Right lobe of liver (tissue), 6 donors: ENCODE measurements around the gene ALK. TPM values are rescaled to one million over a fixed set of nuclear protein-coding genes. Genes with fewer than 3 reads are reported as not detected.

Experiments
- ATAC-seq, 4 donors: fragments of 200-7000 bp; cut with Tn5 transposase; one replicate each; pipeline ENCODE4 v1.9.1; 2020; ENCODE audit warnings: mild to moderate bottlenecking in 4 of 4, moderate library complexity in 4 of 4
- DNase-seq, 3 donors: peaks; one replicate each; pipeline ENCODE4 v3.0.0-alpha.2; 2020
- H3K27ac ChIP-seq, 3 donors: fragments of 200-600 bp; one replicate each; pipeline ENCODE4 v1.8.0; 2022
- H3K27me3 ChIP-seq, 2 donors: fragments of 200-600 bp; one replicate each; pipeline ENCODE4 v1.8.0; 2022
- H3K36me3 ChIP-seq, 4 donors: fragments of 200-600 bp; sonication (generic) in 1 of 4; one replicate each; pipeline versions ENCODE4 v1.5.1 to v1.8.0; 2017 to 2022; ENCODE audit warnings: control low read depth in 1 of 4
- H3K4me1 ChIP-seq, 4 donors: fragments of 200-600 bp; sonication (generic) in 1 of 4; one replicate each; pipeline versions ENCODE4 v1.5.1 to v1.8.0; 2017 to 2022; ENCODE audit warnings: control low read depth in 1 of 4
- H3K4me3 ChIP-seq, 3 donors: fragments of 200-600 bp; one replicate each; pipeline ENCODE4 v1.8.0; 2022
- H3K9me3 ChIP-seq, 4 donors: fragments of 200-600 bp; sonication (generic) in 1 of 4; one replicate each; pipeline versions ENCODE4 v1.5.1 to v1.8.0; 2017 to 2022; ENCODE audit warnings: control low read depth in 1 of 4
- CTCF ChIP-seq, 4 donors: fragments of 200-600 bp in 3 of 4; fragments of 450-650 bp in 1 of 4; IDR thresholded peaks; one replicate each; pipeline versions ENCODE4 v1.5.1 to v1.8.0; 2016 to 2022; ENCODE audit warnings: antibody characterized with exemption in 4 of 4, mild to moderate bottlenecking in 2 of 4
- POLR2A ChIP-seq: fragments of 450-650 bp; IDR thresholded peaks from one replicate; pipeline ENCODE4 v1.6.1; 2017; ENCODE audit warnings: antibody characterized with exemption, mild to moderate bottlenecking
- WGBS: methylation state at CpG from one replicate; pipeline ENCODE4 v1.1.6; 2018; ENCODE audit warnings: low coverage, low lambda C conversion rate; ENCODE audit not compliant: insufficient coverage; ENCODE audit errors: missing lambda C conversion rate; 5-methylcytosine and 5-hydroxymethylcytosine counted together
- intact Hi-C, 2 donors: fragments of 100-400 bp; cut with DNase I; formaldehyde crosslinking; loops; one replicate each; pipeline versions ENCODE4 v1.11.2 to v1.14.1; 2022
- total RNA-seq, 6 experiments: library from RNA; depleted of rRNA in 2 of 6; stranded (reverse); fragments of >200 nt in 2 of 6; fragmentation: NEBNext Ultra II Directional in 3 of 6; extraction: Animal tissue kit (Norgen Biotek cat#: 25700) in 3 of 6; gene quantifications; one replicate each; pipeline versions ENCODE4 v1.1.0 to v1.2.4, GENCODE V29; 2016 to 2023
- donor health status: DM: no; HTN: yes; CAD: no.
- donor health status: DM: no; HTN: no; CAD: no.
- donor health status: DM: no; HTN: no; CAD: no.
- donor health status: DM: no; HTN: yes; CAD: no.
- donor health status: DM: no; HTN: yes; CAD: no.

ALK gene
- total RNA-seq, 6 experiments from 2014 or later, result 0.04 to 0.06 TPM; not detected in 4

GRCh38 chr2:29347774-29348461, 573.5 kb downstream of the ALK start:
- 56% methylated on average over 1 of the region's 5 CpGs for WGBS
- Histone ChIP-seq H3K4me1 (no peaks in the 10 kb centered on the region), H3K36me3 (no peaks in the 10 kb centered on the region), H3K4me3 (no peak overlapping the region), H3K9me3 (no peaks in the 10 kb centered on the region), H3K27me3 (no peaks in the 10 kb centered on the region), H3K27ac (no peak overlapping the region)
- DNase-seq (no peak), ATAC-seq (no peak)
- intact Hi-C loops, result no loop called here
- TF ChIP-seq CTCF (IDR thresholded peaks at IDR 0.05) (no peak), POLR2A (no peak)

- ATAC-seq (no peak), DNase-seq (no peak)
- TF ChIP-seq CTCF (IDR thresholded peaks at IDR 0.05), result no peak
- no peak for TF ChIP-seq POLR2A
- intact Hi-C loops, result no loop called here
- Histone ChIP-seq H3K27me3 (no peaks in the 10 kb centered on the region), H3K36me3 (no peaks in the 10 kb centered on the region), H3K4me3 (no peak overlapping the region), H3K9me3 (no peaks in the 10 kb centered on the region), H3K27ac (no peak overlapping the region), H3K4me1 (no peaks in the 10 kb centered on the region)
- WGBS, result 45% methylated on average over 1 of the region's 2 CpGs
Observed at GRCh38 chr2:29345236-29345635, 576.1 kb downstream of the ALK start.

GRCh38 chr2:29343830-29344229, 577.6 kb downstream of the ALK start:
- no peak overlapping the region for H3K27ac ChIP-seq
- H3K4me3 ChIP-seq, result no peak overlapping the region
- DNase-seq (no peak), ATAC-seq (no peak)
- no peaks in the 10 kb centered on the region for H3K36me3 ChIP-seq
- H3K9me3 ChIP-seq, result no peaks in the 10 kb centered on the region
- TF ChIP-seq POLR2A (no peak), CTCF (IDR thresholded peaks at IDR 0.05) (no peak)
- H3K27me3 ChIP-seq, result no peaks in the 10 kb centered on the region
- H3K4me1 ChIP-seq, result no peaks in the 10 kb centered on the region
- intact Hi-C loops, result no loop called here

- intact Hi-C loops, result no loop called here
- no peak overlapping the region for H3K4me3 ChIP-seq
- 61% methylated on average over 10 of the region's 10 CpGs for WGBS
Observed at GRCh38 chr2:29336341-29337241, 584.8 kb downstream of the ALK start.

More at GRCh38 chr2:29336341-29337241, 584.8 kb downstream of the ALK start:
- Histone ChIP-seq H3K27ac (no peak overlapping the region), H3K4me1 (no peaks in the 10 kb centered on the region), H3K27me3 (no peaks in the 10 kb centered on the region), H3K36me3 (no peaks in the 10 kb centered on the region), H3K9me3 (no peaks in the 10 kb centered on the region)
- ATAC-seq (no peak), DNase-seq (no peak)
- TF ChIP-seq CTCF (IDR thresholded peaks at IDR 0.05), result no peak
- TF ChIP-seq POLR2A, result no peak
